Glomerular endothelial cell (primary cell): ENCODE measurements around the gene VTI1A. TPM values are rescaled to one million over a fixed set of nuclear protein-coding genes. Genes with fewer than 3 reads are reported as not detected.

Experiments used
- DNase-seq: peaks from one replicate; pipeline ENCODE4 v3.0.0-alpha.2; 2011; ENCODE audit warnings: low read depth, low spot score; ENCODE audit errors: extremely low read depth
- total RNA-seq: library from RNA; depleted of rRNA; stranded (reverse); fragments of >200 nt; gene quantifications from 2 replicates; pipeline ENCODE4 v1.2.3, GENCODE V29; 2015

VTI1A gene
- total RNA-seq, 1 donor from 2014 or later: 28.3 TPM

DNA sequence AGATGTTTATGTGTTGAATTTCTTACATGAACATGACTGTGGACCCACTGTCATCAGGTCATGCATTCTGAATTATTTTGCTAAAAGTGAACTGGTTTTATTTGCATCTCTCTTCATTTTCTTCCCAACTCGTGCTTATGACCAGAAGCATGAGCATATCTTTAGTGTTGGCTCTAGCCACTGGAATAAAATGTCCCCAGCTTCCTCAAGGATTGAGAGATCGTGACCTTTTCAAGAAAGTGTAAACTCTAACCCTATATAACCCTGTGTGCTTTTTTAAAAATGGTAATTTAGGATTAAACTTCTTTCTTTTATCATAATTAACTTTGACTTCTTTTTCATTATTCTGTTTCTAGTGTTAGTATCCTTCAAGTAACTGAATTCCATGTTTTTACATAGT is 55.5 kb downstream of the VTI1A start:
- DNase-seq: no peak

GRCh38 chr10:112503643-112504042 is 56.6 kb downstream of the VTI1A start:
- DNase-seq: no peak

- DNase-seq: no peak
Measured at GRCh38 chr10:112507046-112507445, 60.0 kb downstream of the VTI1A start.

DNA sequence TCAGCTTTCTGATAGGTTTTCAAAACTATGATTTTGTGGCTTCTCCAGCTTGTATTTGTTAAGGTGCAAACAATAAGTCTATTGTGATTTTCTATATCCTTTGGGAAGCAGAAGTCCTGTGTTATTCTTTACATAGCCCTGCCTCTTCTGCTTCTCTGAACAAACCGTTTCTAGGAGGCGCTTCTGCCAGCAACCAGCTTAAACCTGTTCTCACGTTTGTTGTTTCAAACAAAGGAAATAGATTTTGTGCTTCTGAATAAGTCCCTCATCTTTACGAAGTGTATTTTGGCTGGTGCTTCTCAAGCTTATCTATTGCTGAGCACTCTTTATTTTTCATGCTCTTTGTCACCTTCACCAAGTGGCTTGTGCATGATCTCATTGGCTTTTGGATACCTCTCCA is 61.0 kb downstream of the VTI1A start:
- no peak for DNase-seq

GRCh38 chr10:112509558-112510291 is 62.7 kb downstream of the VTI1A start:
- DNase-seq: no peak

GRCh38 chr10:112510384-112510783 is 63.4 kb downstream of the VTI1A start:
- no peak for DNase-seq

GRCh38 chr10:112512294-112512693 is 65.3 kb downstream of the VTI1A start:
- no peak for DNase-seq

DNA sequence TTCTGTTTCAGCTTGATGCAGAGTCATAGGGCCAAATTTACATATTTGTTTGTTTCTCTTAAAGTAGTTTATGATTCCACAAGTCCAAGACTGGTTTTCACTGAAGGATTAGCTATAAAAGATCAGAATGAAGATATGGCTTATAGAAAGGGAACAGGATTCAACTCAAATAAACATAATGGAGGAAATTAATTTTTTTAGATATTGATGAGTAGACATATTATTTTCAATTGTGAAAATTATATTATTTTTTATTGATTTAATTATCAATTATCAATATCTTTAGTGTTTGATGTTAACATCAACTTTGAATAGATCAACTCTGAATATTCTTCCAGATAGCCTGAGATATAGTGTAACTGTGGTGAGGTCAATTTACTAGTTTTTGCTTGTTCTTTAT is 68.1 kb downstream of the VTI1A start:
- DNase-seq: no peak

- no peak for DNase-seq
Measured at GRCh38 chr10:112515852-112516251, 68.8 kb downstream of the VTI1A start.

DNA sequence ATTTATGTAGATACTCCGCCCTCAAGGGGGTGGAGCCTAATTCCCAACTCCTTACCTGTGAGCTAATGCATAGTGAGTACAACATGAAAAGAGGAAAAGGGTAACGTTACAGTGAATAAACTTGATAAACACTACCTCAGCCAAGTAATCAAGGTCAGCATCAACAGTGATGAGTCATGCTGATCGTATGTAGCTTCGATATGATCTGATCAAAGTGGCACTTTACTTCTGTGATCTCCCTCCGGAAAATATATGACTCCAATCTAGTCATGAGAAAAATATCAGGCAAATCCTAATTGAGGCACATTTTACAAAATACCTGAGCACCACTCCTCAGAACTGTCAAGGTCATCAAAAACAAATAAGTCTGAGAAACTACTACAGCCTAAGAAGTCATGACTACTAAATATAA is 70.4 kb downstream of the VTI1A start:
- DNase-seq: no peak

DNA sequence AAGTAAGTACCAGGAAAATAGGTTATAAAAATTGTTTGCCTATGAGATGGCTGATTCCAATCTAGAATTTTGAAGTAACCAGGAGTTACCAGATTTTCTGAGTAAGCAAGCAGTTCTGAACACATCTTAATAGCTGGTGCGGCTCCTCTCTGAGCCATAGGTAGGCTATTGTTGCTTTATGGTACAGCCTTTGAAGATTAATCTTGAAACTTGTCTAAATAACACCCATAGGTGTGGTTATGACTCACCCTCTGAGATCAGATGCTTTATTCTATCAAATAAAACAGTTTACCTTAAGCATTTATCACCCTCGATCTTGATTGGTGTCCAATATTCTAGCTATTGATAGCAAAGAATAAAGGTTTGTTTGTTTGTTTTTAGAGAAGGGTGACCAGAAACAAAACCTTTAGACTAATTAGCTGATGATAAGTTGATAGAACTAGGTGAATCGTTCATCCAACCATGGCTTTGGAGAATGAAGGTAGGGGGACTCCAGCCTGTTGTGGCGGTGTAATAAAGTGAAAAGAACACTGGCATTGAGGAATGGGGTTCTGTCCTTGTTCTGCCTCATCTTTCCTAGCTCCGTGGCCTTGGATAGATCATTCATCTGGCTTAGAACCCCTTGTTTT is 72.2 kb downstream of the VTI1A start:
- no peak for DNase-seq

DNA sequence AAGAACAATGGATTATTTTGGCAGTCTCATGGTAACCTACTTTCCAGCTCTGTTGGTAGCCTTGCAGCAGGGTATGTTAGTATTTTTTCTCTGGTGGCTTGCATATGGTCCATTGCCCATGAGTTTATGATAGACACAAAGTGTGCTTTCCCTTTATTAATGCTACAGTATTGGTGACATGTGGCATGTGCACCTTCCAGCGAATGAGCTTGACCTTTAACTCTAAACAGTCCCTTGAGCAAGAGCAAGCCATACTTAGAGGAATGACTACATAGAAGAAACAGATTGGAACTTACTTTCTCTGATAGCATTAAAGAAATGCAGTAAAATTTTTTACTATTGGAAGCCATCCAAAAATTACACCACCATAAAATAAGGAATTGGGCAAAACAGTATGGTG is 73.9 kb downstream of the VTI1A start:
- DNase-seq: no peak

DNA sequence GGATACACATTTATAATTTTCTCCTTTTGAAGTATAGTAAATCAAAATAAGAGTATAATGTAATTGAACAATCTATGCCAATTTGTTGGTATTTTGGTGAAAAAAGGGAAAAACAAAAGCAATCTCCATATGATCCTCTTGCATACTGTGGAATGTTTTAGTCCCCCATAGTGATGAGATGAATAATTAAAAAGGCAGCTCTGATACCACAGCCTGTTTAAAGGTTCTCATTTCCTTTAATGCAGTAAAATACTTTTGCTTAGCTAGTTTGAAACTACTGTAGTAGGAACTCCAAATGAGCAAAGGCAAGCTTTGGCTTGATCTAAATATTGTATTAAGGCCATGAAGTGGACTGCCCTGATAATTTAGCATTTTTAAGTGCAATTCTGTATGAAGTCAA is 77.6 kb downstream of the VTI1A start:
- DNase-seq: no peak

DNA sequence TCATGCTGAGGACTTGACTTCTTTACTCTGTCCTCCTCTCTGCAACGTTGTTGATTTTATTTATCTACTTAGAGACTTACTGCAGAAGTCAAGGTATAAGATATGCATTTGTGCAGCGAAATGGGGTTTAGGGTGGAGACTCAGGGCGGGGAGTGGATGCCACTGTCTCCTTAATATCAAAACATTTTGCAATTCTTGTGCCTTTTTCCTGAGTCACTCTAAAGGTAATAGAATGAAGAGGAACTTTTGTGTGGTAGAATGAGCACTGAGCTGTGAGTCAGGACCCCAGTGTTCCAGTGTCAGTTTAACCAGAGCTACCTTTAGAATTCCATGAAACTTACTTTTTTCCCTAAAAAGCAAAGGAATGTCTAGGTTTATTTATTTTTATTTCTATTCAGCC is 78.2 kb downstream of the VTI1A start:
- DNase-seq: no peak

DNA sequence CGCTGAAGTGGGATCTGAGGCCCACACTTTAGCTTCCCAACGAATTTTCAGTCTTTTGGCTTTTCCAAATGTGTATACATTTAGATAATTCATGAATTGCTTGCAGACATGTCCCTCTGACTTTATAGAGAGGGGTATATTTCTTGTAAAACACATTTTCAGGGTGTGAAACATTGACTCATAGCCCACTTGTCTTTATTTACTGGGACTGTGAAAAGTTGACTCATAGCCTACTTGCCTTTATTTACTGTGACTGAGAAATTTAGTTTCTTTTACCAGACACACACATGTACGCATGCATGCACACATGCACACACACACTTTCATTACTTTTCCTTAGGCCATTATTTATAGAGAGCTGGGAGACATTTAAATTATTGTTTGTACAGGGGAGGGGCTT is 79.1 kb downstream of the VTI1A start:
- no peak for DNase-seq

DNA sequence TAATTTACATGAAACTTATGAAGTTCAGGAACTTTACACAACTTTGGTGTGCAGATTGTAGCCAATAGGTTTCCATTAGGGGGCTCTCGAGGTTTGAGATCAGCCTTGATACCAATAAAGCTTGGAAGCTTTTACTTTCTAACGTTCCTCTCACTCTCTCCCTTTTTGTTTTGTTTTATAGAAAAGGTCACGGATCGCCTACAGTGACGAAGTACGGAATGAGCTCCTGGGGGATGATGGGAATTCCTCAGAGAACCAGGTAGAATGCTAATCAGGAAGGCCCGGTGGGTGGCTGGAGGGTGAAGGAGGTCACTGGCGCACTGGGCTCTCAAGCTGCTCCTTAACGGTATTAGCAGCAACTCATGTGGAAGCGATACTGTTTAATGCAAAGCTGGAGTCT is 79.9 kb downstream of the VTI1A start:
- no peak for DNase-seq

- DNase-seq: no peak
Measured at GRCh38 chr10:112528235-112528634, 81.2 kb downstream of the VTI1A start.

- no peak for DNase-seq
Measured at GRCh38 chr10:112531421-112531820, 84.4 kb downstream of the VTI1A start.

- no peak for DNase-seq
Measured at GRCh38 chr10:112532189-112532588, 85.2 kb downstream of the VTI1A start.

DNA sequence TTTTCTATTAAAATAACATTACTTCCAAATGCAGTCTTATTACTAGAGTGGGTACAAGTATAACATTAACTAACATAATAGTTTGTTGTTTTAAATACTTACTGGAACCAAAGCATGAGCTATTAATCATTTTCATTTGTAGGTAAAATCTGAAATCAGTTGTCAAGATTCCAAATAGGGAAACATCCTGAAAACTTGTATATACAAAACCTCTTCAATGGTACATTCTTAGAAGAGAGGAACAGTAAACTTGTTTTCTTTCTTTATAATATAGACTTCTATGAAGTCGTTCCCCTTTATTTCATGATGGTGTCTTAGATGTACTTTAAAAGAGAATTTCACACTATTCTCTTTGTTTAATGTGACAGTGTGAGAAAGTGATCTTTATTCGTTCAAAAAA is 85.9 kb downstream of the VTI1A start:
- no peak for DNase-seq

DNA sequence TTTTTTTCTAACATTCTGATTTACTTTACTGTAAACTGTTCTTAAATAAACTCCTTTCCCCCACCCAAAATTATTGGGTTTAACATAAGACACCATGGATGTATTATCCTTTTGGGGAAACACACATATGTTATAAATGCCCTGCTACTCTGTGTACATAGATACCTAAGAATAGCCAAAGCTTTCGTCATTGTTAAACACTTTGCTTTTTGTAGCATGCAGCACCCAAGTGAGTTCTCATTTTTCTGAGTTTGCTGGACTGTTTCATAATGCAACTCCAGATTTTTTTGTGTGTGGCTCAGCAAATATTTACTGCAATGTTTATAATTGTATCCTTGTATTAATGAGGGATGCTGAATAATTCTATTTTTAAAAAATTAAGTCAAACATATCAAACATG is 86.9 kb downstream of the VTI1A start:
- no peak for DNase-seq

- DNase-seq: no peak
Measured at GRCh38 chr10:112535531-112535951, 88.5 kb downstream of the VTI1A start.

DNA sequence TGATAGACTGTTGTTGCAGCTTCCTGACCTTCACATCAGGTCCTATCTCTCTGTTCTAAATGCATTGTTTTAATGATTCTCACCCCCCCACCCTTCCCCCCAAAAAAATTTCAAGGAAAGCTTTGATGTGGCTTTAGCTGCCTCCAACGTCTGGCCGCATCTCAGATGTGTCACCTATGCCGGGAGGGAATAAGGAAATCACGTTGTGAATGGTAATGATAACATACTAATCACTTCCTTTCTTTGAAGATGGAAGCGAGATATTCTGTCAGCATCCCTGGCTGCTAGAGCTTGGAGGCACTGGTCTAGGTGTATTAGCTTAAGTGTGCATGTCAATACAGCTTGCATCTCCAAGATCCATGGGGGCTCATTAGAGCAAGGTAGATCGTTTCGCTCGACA is 89.6 kb downstream of the VTI1A start:
- no peak for DNase-seq
